Spleen (tissue), 11 donors: Measurements from ENCODE around the gene ZNF385B. TPM values are rescaled to one million over a fixed set of nuclear protein-coding genes. Genes with fewer than 3 reads are reported as not detected.
"Not testable (repeated sequence)": the region's sequence is repeated elsewhere in the genome, so short reads cannot be mapped to it uniquely, and the experiment has no call there.

Source experiments
- DNase-seq: peaks from one replicate; pipeline ENCODE4 v3.0.0-alpha.2; 2020
- H3K27ac ChIP-seq, 8 donors: fragments of 200-600 bp; sonication (generic) in 7 of 8; 1 replicate in 4 of 8; 2 replicates in 4 of 8; pipeline versions ENCODE4 v1.5.0 to v1.8.0; 2016 to 2021; ENCODE audit warnings: inconsistent platforms in 4 of 8, mild to moderate bottlenecking in 4 of 8, moderate library complexity in 1 of 8
- H3K27me3 ChIP-seq, 7 donors: fragments of 200-600 bp; sonication (generic) in 6 of 7; replicated peaks in 1 of 7; 1 replicate in 4 of 7; 2 replicates in 3 of 7; pipeline versions ENCODE4 v1.5.0 to v1.8.0; 2016 to 2021; ENCODE audit warnings: inconsistent platforms in 3 of 7, mild to moderate bottlenecking in 1 of 7
- H3K36me3 ChIP-seq, 6 donors: fragments of 200-600 bp; sonication (generic) in 5 of 6; 1 replicate in 4 of 6; 2 replicates in 2 of 6; pipeline versions ENCODE4 v1.5.0 to v1.8.0; 2016 to 2021; ENCODE audit warnings: inconsistent platforms in 2 of 6
- H3K4me1 ChIP-seq, 6 donors: fragments of 200-600 bp; sonication (generic) in 5 of 6; 1 replicate in 3 of 6; 2 replicates in 3 of 6; pipeline versions ENCODE4 v1.5.0 to v1.8.0; 2016 to 2021; ENCODE audit warnings: inconsistent platforms in 3 of 6
- H3K4me3 ChIP-seq, 8 donors: fragments of 200-600 bp; sonication (generic) in 7 of 8; 1 replicate in 4 of 8; 2 replicates in 4 of 8; pipeline versions ENCODE4 v1.5.0 to v1.8.0; 2016 to 2021; ENCODE audit warnings: inconsistent platforms in 4 of 8, mild to moderate bottlenecking in 4 of 8, moderate library complexity in 2 of 8
- H3K9me3 ChIP-seq, 8 donors: fragments of 200-600 bp; sonication (generic) in 7 of 8; 1 replicate in 4 of 8; 2 replicates in 4 of 8; pipeline versions ENCODE4 v1.5.0 to v1.8.0; 2016 to 2021; ENCODE audit warnings: inconsistent platforms in 4 of 8
- POLR2A ChIP-seq, 3 donors: fragments of 450-650 bp; IDR thresholded peaks; one replicate each; pipeline ENCODE4 v1.5.1; 2017; ENCODE audit warnings: antibody characterized with exemption in 3 of 3, mild to moderate bottlenecking in 1 of 3
- POLR2AphosphoS5 ChIP-seq, 3 donors: sonication (generic); formaldehyde crosslinking; IDR thresholded peaks; one replicate each; pipeline ENCODE4 v1.5.1; 2017; ENCODE audit warnings: antibody characterized with exemption in 3 of 3
- WGBS, 5 donors: extraction: QIAGEN DNeasy Blood & Tissue Kit in 3 of 5; methylation state at CpG; one replicate each; pipeline versions ENCODE4 v1.1.5 to v1.1.7; 2013 to 2018; 5-methylcytosine and 5-hydroxymethylcytosine counted together
- intact Hi-C: fragments of 100-400 bp; cut with DNase I; formaldehyde crosslinking; loops from one replicate; pipeline ENCODE4 v1.15.0; 2023; ENCODE audit warnings: low total_unique reads
- polyA plus RNA-seq, 3 donors: library from polyadenylated mRNA; stranded (reverse); fragments of 200-250 nt; gene quantifications; one replicate each; pipeline ENCODE4 v1.2.1, GENCODE V29; 2013
- total RNA-seq, 7 donors: library from RNA; depleted of rRNA in 3 of 7; stranded (reverse); fragments of >200 nt in 3 of 7; fragmentation: NEBNext Ultra II Directional in 4 of 7; extraction: Animal tissue kit (Norgen Biotek cat#: 25700) in 4 of 7; gene quantifications; one replicate each; pipeline versions ENCODE4 v1.1.0 to v1.2.1, GENCODE V29; 2016 to 2021
- TF ChIP-seq, protein P1 (sequence below), 11 experiments: fragments of 200-600 bp in 7 of 11; fragments of 450-650 bp in 4 of 11; sonication (generic) in 4 of 11; IDR thresholded peaks in 8 of 11; conservative IDR thresholded peaks in 3 of 11; 1 replicate in 7 of 11; 2 replicates in 4 of 11; pipeline versions ENCODE4 v1.4.0 to v1.8.0; 2016 to 2021; ENCODE audit warnings: antibody characterized with exemption in 11 of 11, inconsistent platforms in 4 of 11, mild to moderate bottlenecking in 1 of 11
- donor health status: healthy with polysubstance abuse.
- donor health status: DM: no; HTN: no; CAD: no; lungs with moderate emphysema.
- donor health status: DM: no; HTN: no; CAD: no.
- donor health status: Bipolar disorder and iron deficiency.
- donor health status: healthy.
- donor health status: DM: no; HTN: no; CAD: no.
- donor health status: DM: yes; HTN: yes; CAD: no.

The ZNF385B gene
- total and polyA plus RNA-seq, 10 donors: 0.03 to 4.3 (median 0.37) TPM; not detected in 3

DNA sequence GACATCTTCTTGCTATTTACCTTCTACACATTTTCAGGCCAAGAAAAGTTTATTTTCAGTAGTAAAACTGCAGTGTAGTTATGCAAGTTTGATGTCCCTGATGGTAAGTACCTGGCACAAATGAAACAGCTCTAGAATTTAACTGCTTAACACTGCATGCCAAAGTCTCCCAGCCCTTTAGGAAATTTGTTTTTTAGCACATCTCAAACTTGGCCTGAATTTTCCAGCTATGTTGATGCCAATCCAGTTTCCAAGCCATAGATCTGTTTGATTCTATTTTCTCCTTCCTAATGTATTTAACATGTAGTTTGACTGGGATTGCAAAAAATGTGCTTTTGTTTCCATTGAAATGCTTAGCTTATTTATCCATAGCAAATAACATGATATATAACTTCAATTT, 29.3 kb upstream of the ZNF385B start:
- intact Hi-C loops: no loop called here
- TF ChIP-seq, protein P1, sequence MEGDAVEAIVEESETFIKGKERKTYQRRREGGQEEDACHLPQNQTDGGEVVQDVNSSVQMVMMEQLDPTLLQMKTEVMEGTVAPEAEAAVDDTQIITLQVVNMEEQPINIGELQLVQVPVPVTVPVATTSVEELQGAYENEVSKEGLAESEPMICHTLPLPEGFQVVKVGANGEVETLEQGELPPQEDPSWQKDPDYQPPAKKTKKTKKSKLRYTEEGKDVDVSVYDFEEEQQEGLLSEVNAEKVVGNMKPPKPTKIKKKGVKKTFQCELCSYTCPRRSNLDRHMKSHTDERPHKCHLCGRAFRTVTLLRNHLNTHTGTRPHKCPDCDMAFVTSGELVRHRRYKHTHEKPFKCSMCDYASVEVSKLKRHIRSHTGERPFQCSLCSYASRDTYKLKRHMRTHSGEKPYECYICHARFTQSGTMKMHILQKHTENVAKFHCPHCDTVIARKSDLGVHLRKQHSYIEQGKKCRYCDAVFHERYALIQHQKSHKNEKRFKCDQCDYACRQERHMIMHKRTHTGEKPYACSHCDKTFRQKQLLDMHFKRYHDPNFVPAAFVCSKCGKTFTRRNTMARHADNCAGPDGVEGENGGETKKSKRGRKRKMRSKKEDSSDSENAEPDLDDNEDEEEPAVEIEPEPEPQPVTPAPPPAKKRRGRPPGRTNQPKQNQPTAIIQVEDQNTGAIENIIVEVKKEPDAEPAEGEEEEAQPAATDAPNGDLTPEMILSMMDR (IDR thresholded peaks at IDR 0.05 in 8 of 11, conservative IDR thresholded peaks at IDR 0.05 in 3 of 11): no peak
- H3K4me1 ChIP-seq: no peaks in the 10 kb centered on the region
- DNase-seq: no peak
- H3K9me3 ChIP-seq: peaks cover 0 to 26% (median 17%) of the 10 kb centered on the region in 8 donors
- no peak overlapping the region for H3K4me3 ChIP-seq
- H3K27ac ChIP-seq: no peak overlapping the region
- no peaks in the 10 kb centered on the region for H3K36me3 ChIP-seq
- no peaks in the 10 kb centered on the region for H3K27me3 ChIP-seq

DNA sequence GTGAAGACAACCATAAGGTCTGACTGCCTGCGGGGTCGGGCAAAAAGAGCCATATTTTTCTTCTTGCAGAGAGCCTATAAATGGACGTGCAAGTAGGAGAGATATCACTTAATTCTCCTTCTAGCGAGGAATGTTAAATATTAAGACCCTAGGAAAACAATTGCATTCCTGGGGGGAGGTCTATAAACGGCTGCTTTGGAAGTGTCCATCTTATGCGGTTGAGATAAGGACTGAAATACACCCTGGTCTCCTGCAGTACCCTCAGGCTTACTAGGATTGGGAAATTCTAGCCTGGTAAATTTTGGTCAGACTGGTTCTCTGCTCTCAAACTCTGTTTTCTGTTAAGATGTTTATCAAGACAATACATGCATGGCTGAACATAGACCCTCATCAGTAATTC, 27.2 kb upstream of the ZNF385B start:
- H3K9me3 ChIP-seq: peaks cover 0 to 26% (median 17%) of the 10 kb centered on the region in 8 donors
- peaks cover 0 to 10% (median 0%) of the 10 kb centered on the region in 6 donors for H3K4me1 ChIP-seq
- H3K36me3 ChIP-seq, H3K4me3 ChIP-seq, intact Hi-C loops, H3K27ac ChIP-seq, DNase-seq, H3K27me3 ChIP-seq: not testable (repeated sequence)
- WGBS, 5 donors: 85 to 95% (median 92%) methylated on average over 6 of the region's 6 CpGs

DNA sequence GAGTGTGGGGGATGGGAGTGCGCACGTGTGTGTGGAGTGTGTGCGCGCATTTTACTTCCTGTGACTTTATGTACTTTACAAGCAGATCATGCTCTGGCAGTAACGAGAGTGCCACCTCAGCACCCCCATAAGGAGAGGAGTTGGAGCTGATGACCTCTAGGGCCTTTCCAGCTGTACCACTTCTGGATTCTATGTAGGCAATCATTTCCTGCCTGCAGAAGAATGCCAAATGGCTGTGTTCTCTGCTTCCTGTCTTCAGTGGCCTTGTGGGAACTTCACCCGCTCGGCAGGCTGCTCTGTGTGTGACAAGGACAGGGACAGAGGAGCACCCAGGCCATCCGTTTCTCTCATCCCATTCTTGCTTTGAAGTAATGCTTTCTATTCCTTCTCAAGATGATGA, 22.8 kb upstream of the ZNF385B start:
- Histone ChIP-seq H3K4me3 (no peak overlapping the region), H3K27ac (peak overlapping the region in 6 of 8 donors; percentile 15 to 51 (median 20)), H3K4me1 (peaks cover 0 to 10% (median 0%) of the 10 kb centered on the region in 6 donors), H3K27me3 (no peaks in the 10 kb centered on the region), H3K9me3 (peaks cover 0 to 16% (median 12%) of the 10 kb centered on the region in 8 donors), H3K36me3 (no peaks in the 10 kb centered on the region)
- DNase-seq: peak; percentile 54
- intact Hi-C loops: no loop called here
- TF ChIP-seq POLR2AphosphoS5 (IDR thresholded peaks at IDR 0.05) (no peak), POLR2A (IDR thresholded peaks at IDR 0.05) (no peak)
- TF ChIP-seq, protein P1 (IDR thresholded peaks at IDR 0.05 in 8 of 11, conservative IDR thresholded peaks at IDR 0.05 in 3 of 11): no peak
- WGBS, 5 donors: 56 to 72% (median 67%) methylated on average over 8 of the region's 8 CpGs

DNA sequence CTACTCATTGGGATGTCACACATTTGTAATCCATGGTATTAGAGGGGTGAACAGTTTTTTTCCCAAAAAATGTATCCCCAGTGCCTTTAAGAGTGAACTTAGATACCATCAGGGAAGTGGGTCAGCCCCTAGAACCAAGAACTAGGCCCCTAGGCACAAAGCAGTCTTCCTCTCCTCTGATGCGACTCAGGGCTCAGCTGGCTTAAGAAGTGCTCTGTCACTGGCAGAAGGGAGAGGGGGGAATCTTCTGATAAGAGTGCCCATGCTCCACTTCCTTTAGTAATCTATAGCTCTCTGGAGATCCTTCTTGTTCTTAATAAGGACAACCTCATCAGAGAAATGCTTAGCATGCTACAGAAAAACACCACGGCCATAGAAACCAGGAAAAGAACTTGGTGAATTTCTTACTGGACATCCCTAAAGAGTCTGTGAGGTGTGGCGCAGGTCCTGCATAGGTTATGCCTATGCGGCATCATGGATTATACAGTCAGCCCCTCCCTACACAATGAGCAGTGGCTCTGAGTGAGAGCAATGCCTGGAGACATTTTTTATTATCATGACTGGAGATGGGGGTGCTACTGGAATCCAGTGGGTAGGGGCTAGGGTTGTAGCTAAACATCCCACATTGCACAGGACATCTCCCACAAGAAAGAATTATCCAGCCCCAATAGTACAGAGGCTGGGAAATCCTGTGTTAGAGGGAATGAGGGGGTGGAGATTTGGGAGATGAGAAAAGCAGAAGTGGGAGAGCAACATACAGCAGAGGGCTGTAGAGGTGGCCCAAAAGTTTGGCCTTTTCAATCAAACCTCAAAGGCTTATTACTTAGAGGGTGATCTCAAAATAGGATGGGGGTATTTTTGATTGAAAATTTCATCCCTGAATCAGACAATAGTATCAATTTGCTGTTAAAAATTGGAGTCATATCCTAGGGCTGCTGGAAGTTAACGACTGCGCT, 21.7 kb upstream of the ZNF385B start:
- intact Hi-C loops: no loop called here
- TF ChIP-seq, protein P1 (IDR thresholded peaks at IDR 0.05 in 8 of 11, conservative IDR thresholded peaks at IDR 0.05 in 3 of 11): no peak

More for the DNA sequence above, 21.7 kb upstream of the ZNF385B start:
- WGBS, 5 donors: 80 to 96% (median 90%) methylated on average over 6 of the region's 6 CpGs
- no peak for DNase-seq
- Histone ChIP-seq H3K36me3 (no peaks in the 10 kb centered on the region), H3K4me3 (no peak overlapping the region), H3K9me3 (peaks cover 0 to 5% (median 2%) of the 10 kb centered on the region in 8 donors), H3K27ac (no peak overlapping the region), H3K4me1 (peaks cover 0 to 10% (median 0%) of the 10 kb centered on the region in 6 donors), H3K27me3 (no peaks in the 10 kb centered on the region)
